IPS-18a (cell line): ENCODE results near the gene TMEM164.

Experiments used
- H3K27ac ChIP-seq: one replicate; pipeline ENCODE4 v1.5.1; 2013; ENCODE audit warnings: low read length
- H3K27me3 ChIP-seq: one replicate; pipeline ENCODE4 v1.6.1; 2013; ENCODE audit warnings: mild to moderate bottlenecking, low read length; ENCODE audit not compliant: control insufficient read depth, insufficient read depth
- H3K36me3 ChIP-seq: one replicate; pipeline ENCODE4 v1.6.1; 2013; ENCODE audit warnings: low read depth, low read length; ENCODE audit not compliant: control insufficient read depth
- H3K4me1 ChIP-seq: one replicate; pipeline ENCODE4 v1.6.1; 2013; ENCODE audit warnings: low read depth, low read length; ENCODE audit not compliant: control insufficient read depth
- H3K4me3 ChIP-seq: one replicate; pipeline ENCODE4 v1.5.1; 2013; ENCODE audit warnings: low read length
- H3K9ac ChIP-seq: one replicate; pipeline ENCODE4 v1.6.1; 2013; ENCODE audit warnings: mild to moderate bottlenecking, low read length, moderate library complexity
- H3K9me3 ChIP-seq: one replicate; pipeline ENCODE4 v1.6.1; 2013; ENCODE audit warnings: low read depth, low read length; ENCODE audit not compliant: control insufficient read depth

Gene TMEM164

GRCh38 chrX:110178179-110178865 is 175.4 kb downstream of the TMEM164 start:
- H3K9ac ChIP-seq = no peak overlapping the region
- no peaks in the 10 kb centered on the region for H3K27me3 ChIP-seq
- no peaks in the 10 kb centered on the region for H3K36me3 ChIP-seq
- H3K4me3 ChIP-seq = no peak overlapping the region
- H3K27ac ChIP-seq = no peak overlapping the region
- no peaks in the 10 kb centered on the region for H3K4me1 ChIP-seq
- H3K9me3 ChIP-seq = no peaks in the 10 kb centered on the region

- Histone ChIP-seq H3K27me3 (no peaks in the 10 kb centered on the region), H3K4me1 (no peaks in the 10 kb centered on the region), H3K9me3 (no peaks in the 10 kb centered on the region), H3K27ac (no peak overlapping the region), H3K36me3 (no peaks in the 10 kb centered on the region), H3K9ac (no peak overlapping the region), H3K4me3 (no peak overlapping the region)
These were observed 177.4 kb downstream of the TMEM164 start for GRCh38 chrX:110180176-110180927.

GRCh38 chrX:110180928-110181310 is 178.0 kb downstream of the TMEM164 start:
- no peak overlapping the region for H3K27ac ChIP-seq
- peaks cover 4% of the 10 kb centered on the region for H3K4me1 ChIP-seq
- no peak overlapping the region for H3K9ac ChIP-seq
- H3K9me3 ChIP-seq = no peaks in the 10 kb centered on the region
- H3K4me3 ChIP-seq = no peak overlapping the region
- no peaks in the 10 kb centered on the region for H3K36me3 ChIP-seq
- no peaks in the 10 kb centered on the region for H3K27me3 ChIP-seq

GRCh38 chrX:110181459-110182137 is 178.7 kb downstream of the TMEM164 start:
- H3K27me3 ChIP-seq = no peaks in the 10 kb centered on the region
- no peaks in the 10 kb centered on the region for H3K36me3 ChIP-seq
- no peaks in the 10 kb centered on the region for H3K9me3 ChIP-seq
- no peak overlapping the region for H3K9ac ChIP-seq
- H3K27ac ChIP-seq = no peak overlapping the region
- H3K4me3 ChIP-seq = no peak overlapping the region
- peaks cover 4% of the 10 kb centered on the region for H3K4me1 ChIP-seq

GRCh38 chrX:110182362-110182761 is 179.4 kb downstream of the TMEM164 start:
- no peaks in the 10 kb centered on the region for H3K27me3 ChIP-seq
- H3K9me3 ChIP-seq = no peaks in the 10 kb centered on the region
- H3K4me1 ChIP-seq = peaks cover 4% of the 10 kb centered on the region
- no peaks in the 10 kb centered on the region for H3K36me3 ChIP-seq
- no peak overlapping the region for H3K4me3 ChIP-seq
- no peak overlapping the region for H3K9ac ChIP-seq
- H3K27ac ChIP-seq = no peak overlapping the region

GRCh38 chrX:110182865-110183264 is 180.0 kb downstream of the TMEM164 start:
- Histone ChIP-seq H3K4me1 (peaks cover 4% of the 10 kb centered on the region), H3K36me3 (no peaks in the 10 kb centered on the region), H3K9me3 (no peaks in the 10 kb centered on the region), H3K27me3 (no peaks in the 10 kb centered on the region), H3K4me3 (no peak overlapping the region), H3K27ac (no peak overlapping the region), H3K9ac (no peak overlapping the region)

- no peak overlapping the region for H3K9ac ChIP-seq
- no peaks in the 10 kb centered on the region for H3K9me3 ChIP-seq
These were observed 180.4 kb downstream of the TMEM164 start for GRCh38 chrX:110183314-110183713.

GRCh38 chrX:110188701-110189558 is 186.0 kb downstream of the TMEM164 start:
- H3K4me3 ChIP-seq = no peak overlapping the region
- no peaks in the 10 kb centered on the region for H3K9me3 ChIP-seq
- H3K27ac ChIP-seq = no peak overlapping the region
- no peaks in the 10 kb centered on the region for H3K36me3 ChIP-seq
- H3K27me3 ChIP-seq = no peaks in the 10 kb centered on the region
- H3K4me1 ChIP-seq = peaks cover 4% of the 10 kb centered on the region
- H3K9ac ChIP-seq = no peak overlapping the region

More at GRCh38 chrX:110183314-110183713, 180.4 kb downstream of the TMEM164 start:
- no peak overlapping the region for H3K27ac ChIP-seq
- no peak overlapping the region for H3K4me3 ChIP-seq
- H3K4me1 ChIP-seq = peaks cover 4% of the 10 kb centered on the region
- H3K27me3 ChIP-seq = no peaks in the 10 kb centered on the region
- no peaks in the 10 kb centered on the region for H3K36me3 ChIP-seq

GRCh38 chrX:110192516-110192915 is 189.6 kb downstream of the TMEM164 start:
- Histone ChIP-seq H3K4me1 (peaks cover 6% of the 10 kb centered on the region), H3K36me3 (no peaks in the 10 kb centered on the region), H3K9ac (no peak overlapping the region), H3K9me3 (no peaks in the 10 kb centered on the region), H3K27me3 (no peaks in the 10 kb centered on the region), H3K27ac (no peak overlapping the region), H3K4me3 (no peak overlapping the region)

- H3K4me1 ChIP-seq = peaks cover 6% of the 10 kb centered on the region
- H3K36me3 ChIP-seq = no peaks in the 10 kb centered on the region
- H3K27me3 ChIP-seq = no peaks in the 10 kb centered on the region
These were observed 192.1 kb downstream of the TMEM164 start for GRCh38 chrX:110194977-110195376.

GRCh38 chrX:110201799-110202198 is 198.9 kb downstream of the TMEM164 start:
- Histone ChIP-seq H3K4me3 (no peak overlapping the region), H3K36me3 (peaks cover 10% of the 10 kb centered on the region), H3K4me1 (no peaks in the 10 kb centered on the region), H3K9me3 (no peaks in the 10 kb centered on the region), H3K9ac (no peak overlapping the region), H3K27ac (no peak overlapping the region), H3K27me3 (no peaks in the 10 kb centered on the region)

More at GRCh38 chrX:110194977-110195376, 192.1 kb downstream of the TMEM164 start:
- H3K4me3 ChIP-seq = no peak overlapping the region
- H3K27ac ChIP-seq = no peak overlapping the region
- no peak overlapping the region for H3K9ac ChIP-seq
- no peaks in the 10 kb centered on the region for H3K9me3 ChIP-seq
